Dedifferentiated amniotic fluid mesenchymal stem cell (primary cell): ENCODE data around the gene GTF2H2.
"Not testable (repeated sequence)": the region's sequence is repeated elsewhere in the genome, so short reads cannot be mapped to it uniquely, and the experiment has no call there.

ENCODE experiments used
- DNase-seq: peaks from one replicate; pipeline ENCODE4 v3.0.0-alpha.2; 2016; ENCODE audit errors: extremely low spot score

Gene GTF2H2

DNA sequence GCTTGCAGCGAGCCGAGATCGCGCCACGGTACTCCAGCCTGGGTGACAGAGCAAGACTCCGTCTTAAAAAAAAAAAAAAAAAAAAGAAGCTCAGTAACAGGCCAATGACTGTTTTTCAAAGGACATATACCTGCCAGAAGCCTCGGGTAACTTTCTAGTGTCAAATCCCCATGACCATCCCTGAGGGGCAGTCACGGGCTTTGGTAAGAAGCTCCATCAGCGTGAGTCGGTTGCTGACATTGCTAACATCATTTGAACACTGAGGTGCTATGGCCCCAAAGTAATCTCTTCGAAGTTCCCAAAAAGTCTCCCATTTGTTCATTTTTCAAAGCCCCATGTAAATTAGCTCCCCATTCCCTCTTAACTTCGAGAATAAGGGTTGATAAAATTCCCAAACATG lies 53.9 kb downstream of the GTF2H2 start:
- peak; percentile 13 for DNase-seq

DNA sequence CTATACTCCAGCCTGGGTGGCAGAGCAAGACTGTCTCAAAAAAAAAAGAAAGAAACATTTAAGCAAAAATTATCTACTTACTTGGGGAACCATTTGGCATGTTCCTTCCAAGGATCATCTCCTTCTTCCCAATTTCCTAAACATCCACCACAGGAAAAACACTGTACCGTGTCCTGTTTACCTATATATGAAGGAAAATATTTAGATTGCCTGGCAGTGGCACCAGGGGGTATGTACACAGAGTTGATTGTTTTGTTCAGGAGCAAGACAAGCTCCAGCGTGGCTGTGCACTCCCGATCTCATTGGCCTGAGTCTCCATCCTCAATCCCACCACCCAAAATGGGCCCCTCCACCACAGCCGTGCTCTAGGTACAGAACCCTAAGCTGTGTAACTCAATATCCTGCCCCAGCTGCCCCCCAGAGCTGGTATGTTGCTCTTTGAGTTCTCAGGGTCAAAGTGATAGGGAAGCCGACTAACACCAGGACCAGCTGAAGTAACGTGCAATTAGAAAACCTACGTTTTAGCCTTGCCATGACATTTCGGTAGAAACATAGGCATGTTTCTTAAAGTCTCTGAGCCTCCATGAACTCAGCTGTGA lies 56.2 kb downstream of the GTF2H2 start:
- peak; percentile 12 for DNase-seq

DNA sequence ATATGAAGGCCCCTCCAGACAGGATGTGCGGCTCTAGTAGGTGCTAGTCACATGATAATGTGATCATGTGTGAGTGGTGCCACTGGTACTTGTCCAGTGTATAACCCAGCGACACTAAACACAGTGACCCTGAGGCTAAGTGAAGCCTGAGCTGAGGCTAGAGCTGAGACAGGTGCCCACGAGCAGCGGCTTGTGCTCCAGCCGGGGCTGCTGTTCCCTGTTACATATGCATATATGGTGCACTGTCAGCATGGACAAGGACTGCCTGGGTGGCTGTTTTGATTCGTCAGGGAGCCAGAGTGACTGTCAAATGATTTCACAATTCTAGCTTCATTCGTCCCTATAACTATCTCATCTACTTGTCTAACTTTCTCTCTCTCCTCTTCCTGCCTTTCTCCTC lies 60.5 kb downstream of the GTF2H2 start:
- DNase-seq = not testable (repeated sequence)
